Ramos (cell line): ENCODE data around the gene KIF11.

Experiments used
- in situ Hi-C: fragments of 300-500 bp; cut with MboI; formaldehyde crosslinking; loops from one replicate; pipeline ENCODE4 v1.14.3; 2022; ENCODE audit warnings: low sequenced_read_pairs; ENCODE audit not compliant: unreplicated experiment

The KIF11 gene

DNA sequence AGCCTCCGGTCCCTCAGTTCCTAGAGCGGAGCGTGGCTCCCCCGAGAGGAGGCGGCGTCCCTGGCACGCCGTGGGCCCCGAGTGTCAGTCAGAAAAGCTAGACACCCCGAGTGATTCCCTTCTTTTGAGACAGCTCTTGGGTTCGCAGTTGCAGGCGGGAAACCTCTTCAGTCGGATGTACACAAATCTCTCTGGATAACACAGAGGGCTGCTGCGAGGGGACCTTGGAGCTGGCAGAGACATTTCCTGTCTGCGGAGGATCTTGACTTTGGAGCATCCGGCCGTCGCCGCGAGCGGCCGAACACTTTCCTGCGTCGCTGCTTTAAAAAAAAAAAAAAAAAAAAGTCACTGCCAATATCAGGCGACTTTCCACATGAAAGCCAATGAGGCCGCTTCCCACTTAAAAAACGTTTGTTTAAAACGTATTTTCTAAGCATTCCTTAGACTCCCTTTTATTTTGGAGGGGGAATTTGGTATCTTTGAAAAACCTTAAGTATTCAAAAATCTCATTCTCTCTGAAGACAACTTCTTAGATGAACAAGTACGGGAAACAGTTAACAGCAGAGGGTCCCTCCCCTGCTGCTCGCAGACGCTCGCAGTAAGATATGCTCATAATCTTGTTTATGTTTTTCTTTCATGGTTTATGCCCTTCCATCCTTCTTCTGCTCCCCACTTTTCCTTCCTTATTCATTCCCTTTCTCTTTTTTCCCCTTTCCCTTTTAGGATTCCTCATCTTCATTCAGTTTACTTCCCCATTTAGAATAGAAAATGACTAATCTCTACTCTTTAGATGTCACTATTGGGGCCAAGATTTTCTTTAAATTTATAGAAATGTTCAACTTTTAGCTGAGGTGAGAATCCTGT is 106.8 kb downstream of the KIF11 start:
- in situ Hi-C loops, result no loop called here

DNA sequence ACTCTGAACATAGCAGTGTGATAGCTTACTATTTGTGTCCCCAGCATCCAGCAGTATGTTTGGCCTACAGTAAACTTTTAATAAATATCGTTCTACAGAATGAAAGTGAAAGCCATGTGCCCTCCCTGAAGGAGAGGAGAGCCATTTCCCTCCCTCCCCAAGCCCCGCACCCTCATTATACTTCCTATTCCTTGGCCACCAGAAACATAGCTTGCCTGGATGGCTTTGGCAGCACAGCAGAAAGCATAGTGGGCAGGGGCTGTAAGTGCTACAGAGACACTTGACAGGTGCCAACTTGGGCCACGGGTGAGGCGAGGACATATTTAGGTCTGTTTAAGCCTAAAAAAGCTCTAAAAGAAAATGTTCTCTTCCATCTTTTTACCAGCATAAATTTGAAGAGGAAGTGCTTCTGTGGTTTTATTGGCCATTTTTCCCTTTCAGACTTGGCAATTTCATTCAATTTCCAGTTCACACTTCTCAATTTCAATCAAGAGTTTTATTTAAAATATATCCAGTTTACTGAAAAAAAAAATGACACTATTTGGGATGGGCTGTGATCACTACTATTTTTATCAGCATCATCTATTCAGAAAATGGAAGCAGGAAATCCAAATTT is 109.5 kb downstream of the KIF11 start:
- in situ Hi-C loops, result no loop called here
